CD14-positive monocyte (primary cell): ENCODE results near the gene SGCA. TPM values are rescaled to one million over a fixed set of nuclear protein-coding genes. Genes with fewer than 3 reads are reported as not detected.

ENCODE experiments used
- DNase-seq, 3 donors: peaks; one replicate each; pipeline ENCODE4 v3.0.0-alpha.2; 2011 to 2022
- H2AFZ ChIP-seq: 2 replicates; pipeline ENCODE4 v1.6.0; 2012; ENCODE audit warnings: mild to moderate bottlenecking, low read depth, low read length, inconsistent platforms; ENCODE audit not compliant: insufficient read depth, poor library complexity, severe bottlenecking
- H3K27ac ChIP-seq, 2 donors: 1 replicate in 1 of 2; 2 replicates in 1 of 2; pipeline ENCODE4 v1.5.1; 2012 to 2013; ENCODE audit warnings: low read length in 2 of 2, control low read depth in 1 of 2, inconsistent platforms in 1 of 2, low read depth in 1 of 2, mild to moderate bottlenecking in 1 of 2
- H3K27me3 ChIP-seq, 2 donors: one replicate each; pipeline versions ENCODE4 v1.6.0 to v1.6.1; 2011 to 2013; ENCODE audit warnings: low read length in 2 of 2; ENCODE audit not compliant: control insufficient read depth in 2 of 2, insufficient read depth in 2 of 2
- H3K36me3 ChIP-seq, 2 donors: replicated peaks in 1 of 2; 1 replicate in 1 of 2; 2 replicates in 1 of 2; pipeline versions ENCODE4 v1.5.1 to v1.6.1; 2012 to 2013; ENCODE audit warnings: low read length in 2 of 2, control low read depth in 1 of 2, inconsistent platforms in 1 of 2, mild to moderate bottlenecking in 1 of 2; ENCODE audit not compliant: insufficient read depth in 2 of 2, control insufficient read depth in 1 of 2
- H3K4me1 ChIP-seq, 2 donors: 1 replicate in 1 of 2; 2 replicates in 1 of 2; pipeline versions ENCODE4 v1.5.1 to v1.6.1; 2012 to 2013; ENCODE audit warnings: low read length in 2 of 2, control low read depth in 1 of 2, inconsistent platforms in 1 of 2, mild to moderate bottlenecking in 1 of 2, moderate library complexity in 1 of 2; ENCODE audit not compliant: insufficient read depth in 2 of 2, control insufficient read depth in 1 of 2
- H3K4me2 ChIP-seq: replicated peaks from 2 replicates; pipeline ENCODE3; 2012; ENCODE audit warnings: low read length, moderate library complexity, mild to moderate bottlenecking; ENCODE audit not compliant: poor library complexity, severe bottlenecking; ENCODE audit errors: extremely low read depth
- H3K4me3 ChIP-seq, 3 experiments: fragments of 200-600 bp in 1 of 3; sonication (generic) in 1 of 3; replicated peaks in 1 of 3; 1 replicate in 2 of 3; 2 replicates in 1 of 3; pipeline ENCODE4 v1.5.1; 2011 to 2013; ENCODE audit warnings: low read length in 3 of 3, mild to moderate bottlenecking in 3 of 3, control low read depth in 2 of 3, low read depth in 2 of 3, inconsistent platforms in 1 of 3, moderate library complexity in 1 of 3
- H3K79me2 ChIP-seq: 2 replicates; pipeline ENCODE4 v1.6.0; 2012; ENCODE audit warnings: mild to moderate bottlenecking, control low read depth, inconsistent platforms, low read length, moderate library complexity; ENCODE audit not compliant: insufficient read depth
- H3K9ac ChIP-seq: 2 replicates; pipeline ENCODE4 v1.6.0; 2017; ENCODE audit warnings: low read length, mild to moderate bottlenecking; ENCODE audit not compliant: insufficient read depth, poor library complexity, severe bottlenecking
- H3K9me3 ChIP-seq, 2 donors: replicated peaks in 1 of 2; 1 replicate in 1 of 2; 2 replicates in 1 of 2; pipeline versions ENCODE4 v1.5.1 to v1.6.1; 2012 to 2013; ENCODE audit warnings: low read length in 2 of 2, control low read depth in 1 of 2; ENCODE audit not compliant: control insufficient read depth in 1 of 2, insufficient read depth in 1 of 2
- H4K20me1 ChIP-seq: 2 replicates; pipeline ENCODE4 v1.6.0; 2012; ENCODE audit warnings: mild to moderate bottlenecking, low read length, control low read depth, moderate library complexity; ENCODE audit not compliant: insufficient read depth
- H3K27ac Mint-ChIP-seq, 7 donors: one replicate each; pipeline ENCODE4 v1.8.0; 2020; ENCODE audit warnings: mild to moderate bottlenecking in 7 of 7, mixed read lengths in 7 of 7, moderate library complexity in 6 of 7, inconsistent platforms in 2 of 7
- H3K27me3 Mint-ChIP-seq, 3 donors: one replicate each; pipeline ENCODE4 v1.8.0; 2021 to 2022; ENCODE audit warnings: low read depth in 3 of 3, mild to moderate bottlenecking in 3 of 3, mixed read lengths in 3 of 3, moderate library complexity in 3 of 3, inconsistent platforms in 1 of 3
- H3K36me3 Mint-ChIP-seq, 2 donors: one replicate each; pipeline ENCODE4 v1.8.0; 2020; ENCODE audit warnings: mixed read lengths in 2 of 2, inconsistent platforms in 1 of 2, mild to moderate bottlenecking in 1 of 2
- H3K4me1 Mint-ChIP-seq: one replicate; pipeline ENCODE4 v1.8.0; 2020; ENCODE audit warnings: mild to moderate bottlenecking, mixed read lengths
- H3K4me3 Mint-ChIP-seq, 2 donors: one replicate each; pipeline ENCODE4 v1.8.0; 2020; ENCODE audit warnings: mild to moderate bottlenecking in 2 of 2, mixed read lengths in 2 of 2, moderate library complexity in 1 of 2
- H3K9me3 Mint-ChIP-seq, 7 donors: one replicate each; pipeline ENCODE4 v1.8.0; 2020 to 2022; ENCODE audit warnings: mixed read lengths in 7 of 7, mild to moderate bottlenecking in 6 of 7, moderate library complexity in 6 of 7, inconsistent platforms in 2 of 7
- WGBS: methylation state at CpG from one replicate; pipeline ENCODE4 v1.1.5; 2013; ENCODE audit warnings: missing lambda C conversion rate; ENCODE audit not compliant: insufficient coverage; 5-methylcytosine and 5-hydroxymethylcytosine counted together
- intact Hi-C, 2 donors: fragments of 100-400 bp; cut with micrococcal nuclease; formaldehyde crosslinking; loops; one replicate each; pipeline versions ENCODE4 v1.15.0 to v1.15.1; 2023
- polyA plus RNA-seq, 3 donors: library from polyadenylated mRNA; depleted of rRNA in 1 of 3; unstranded in 2 of 3; stranded (reverse) in 1 of 3; fragments of 300-500 nt in 2 of 3; fragments of >200 nt in 1 of 3; fragmentation: Illumina TruSeq in 2 of 3; gene quantifications; 1 replicate in 2 of 3; 2 replicates in 1 of 3; pipeline ENCODE4 v1.2.3, GENCODE V29; 2012 to 2021
- TF ChIP-seq, protein P1 (sequence below): fragments of 200-600 bp; IDR thresholded peaks from one replicate; pipeline ENCODE4 v1.8.0; 2022; ENCODE audit warnings: antibody characterized with exemption, mild to moderate bottlenecking

SGCA gene
- polyA plus RNA-seq, 3 donors, result 0.27 to 0.89 (median 0.53) TPM

DNA sequence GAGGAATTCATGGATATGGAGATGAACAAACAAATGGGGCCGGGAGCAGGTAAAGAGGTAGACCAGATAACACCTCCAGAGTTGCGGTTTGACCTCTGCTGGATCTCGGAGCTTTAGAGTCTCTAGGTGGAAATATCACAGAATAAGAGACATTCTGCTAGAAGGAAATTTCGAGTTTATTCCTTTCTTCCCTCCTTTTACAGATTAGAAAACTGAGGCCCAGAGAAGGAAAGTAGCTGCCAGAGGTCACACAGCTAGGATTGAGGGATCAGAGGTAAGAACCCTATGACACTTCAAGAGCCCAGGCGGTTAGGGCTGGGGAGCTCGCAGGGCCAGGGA is 43.3 kb downstream of the SGCA start:
- H3K4me1 Mint-ChIP-seq, result peaks cover 9% of the 10 kb centered on the region
- no peak overlapping the region for H3K4me3 Mint-ChIP-seq
- Histone ChIP-seq H3K79me2 (no peaks in the 10 kb centered on the region), H3K9ac (no peak overlapping the region), H3K9me3 (no peaks in the 10 kb centered on the region), H3K36me3 (no peaks in the 10 kb centered on the region), H3K4me1 (peaks cover 0 to 5% of the 10 kb centered on the region in 2 donors), H3K4me2 (no peak overlapping the region), H4K20me1 (no peaks in the 10 kb centered on the region), H2AFZ (no peak overlapping the region), H3K27ac (no peak overlapping the region), H3K27me3 (peaks cover 0 to 22% of the 10 kb centered on the region in 2 donors), H3K4me3 (no peak overlapping the region)
- H3K27me3 Mint-ChIP-seq, result peaks cover 26 to 53% (median 34%) of the 10 kb centered on the region in 3 donors
- H3K36me3 Mint-ChIP-seq, result no peaks in the 10 kb centered on the region
- TF ChIP-seq, protein P1, sequence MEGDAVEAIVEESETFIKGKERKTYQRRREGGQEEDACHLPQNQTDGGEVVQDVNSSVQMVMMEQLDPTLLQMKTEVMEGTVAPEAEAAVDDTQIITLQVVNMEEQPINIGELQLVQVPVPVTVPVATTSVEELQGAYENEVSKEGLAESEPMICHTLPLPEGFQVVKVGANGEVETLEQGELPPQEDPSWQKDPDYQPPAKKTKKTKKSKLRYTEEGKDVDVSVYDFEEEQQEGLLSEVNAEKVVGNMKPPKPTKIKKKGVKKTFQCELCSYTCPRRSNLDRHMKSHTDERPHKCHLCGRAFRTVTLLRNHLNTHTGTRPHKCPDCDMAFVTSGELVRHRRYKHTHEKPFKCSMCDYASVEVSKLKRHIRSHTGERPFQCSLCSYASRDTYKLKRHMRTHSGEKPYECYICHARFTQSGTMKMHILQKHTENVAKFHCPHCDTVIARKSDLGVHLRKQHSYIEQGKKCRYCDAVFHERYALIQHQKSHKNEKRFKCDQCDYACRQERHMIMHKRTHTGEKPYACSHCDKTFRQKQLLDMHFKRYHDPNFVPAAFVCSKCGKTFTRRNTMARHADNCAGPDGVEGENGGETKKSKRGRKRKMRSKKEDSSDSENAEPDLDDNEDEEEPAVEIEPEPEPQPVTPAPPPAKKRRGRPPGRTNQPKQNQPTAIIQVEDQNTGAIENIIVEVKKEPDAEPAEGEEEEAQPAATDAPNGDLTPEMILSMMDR, result no peak
- WGBS, result 97% methylated on average over 4 of the region's 6 CpGs
- DNase-seq, result no peak
- no peak overlapping the region for H3K27ac Mint-ChIP-seq
- intact Hi-C loops, result no loop called here
- H3K9me3 Mint-ChIP-seq, result no peaks in the 10 kb centered on the region

- Histone ChIP-seq H4K20me1 (no peaks in the 10 kb centered on the region), H3K9ac (no peak overlapping the region), H3K4me1 (peaks cover 0 to 5% of the 10 kb centered on the region in 2 donors), H3K27ac (no peak overlapping the region), H2AFZ (no peak overlapping the region), H3K4me3 (no peak overlapping the region), H3K27me3 (peaks cover 0 to 18% of the 10 kb centered on the region in 2 donors), H3K79me2 (no peaks in the 10 kb centered on the region), H3K4me2 (no peak overlapping the region), H3K9me3 (no peaks in the 10 kb centered on the region), H3K36me3 (no peaks in the 10 kb centered on the region)
- no peak for DNase-seq
- 90% methylated on average over 8 of the region's 16 CpGs for WGBS
- Mint-ChIP-seq H3K27ac (no peak overlapping the region), H3K4me1 (peaks cover 9% of the 10 kb centered on the region), H3K27me3 (peaks cover 24 to 49% (median 35%) of the 10 kb centered on the region in 3 donors), H3K9me3 (no peaks in the 10 kb centered on the region), H3K36me3 (no peaks in the 10 kb centered on the region), H3K4me3 (no peak overlapping the region)
- intact Hi-C loops, result no loop called here
- TF ChIP-seq, protein P1, result no peak
Observed at GRCh38 chr17:50209472-50210239, 43.9 kb downstream of the SGCA start.
